GM19023 (cell line): ENCODE measurements around the gene TRIB2.

Experiments used
- ATAC-seq: cut with Tn5 transposase; IDR thresholded peaks from one replicate; pipeline ENCODE4 v1.9.1; 2021; ENCODE audit warnings: mild to moderate bottlenecking, moderate library complexity; ENCODE audit not compliant: unreplicated experiment

TRIB2 gene

DNA sequence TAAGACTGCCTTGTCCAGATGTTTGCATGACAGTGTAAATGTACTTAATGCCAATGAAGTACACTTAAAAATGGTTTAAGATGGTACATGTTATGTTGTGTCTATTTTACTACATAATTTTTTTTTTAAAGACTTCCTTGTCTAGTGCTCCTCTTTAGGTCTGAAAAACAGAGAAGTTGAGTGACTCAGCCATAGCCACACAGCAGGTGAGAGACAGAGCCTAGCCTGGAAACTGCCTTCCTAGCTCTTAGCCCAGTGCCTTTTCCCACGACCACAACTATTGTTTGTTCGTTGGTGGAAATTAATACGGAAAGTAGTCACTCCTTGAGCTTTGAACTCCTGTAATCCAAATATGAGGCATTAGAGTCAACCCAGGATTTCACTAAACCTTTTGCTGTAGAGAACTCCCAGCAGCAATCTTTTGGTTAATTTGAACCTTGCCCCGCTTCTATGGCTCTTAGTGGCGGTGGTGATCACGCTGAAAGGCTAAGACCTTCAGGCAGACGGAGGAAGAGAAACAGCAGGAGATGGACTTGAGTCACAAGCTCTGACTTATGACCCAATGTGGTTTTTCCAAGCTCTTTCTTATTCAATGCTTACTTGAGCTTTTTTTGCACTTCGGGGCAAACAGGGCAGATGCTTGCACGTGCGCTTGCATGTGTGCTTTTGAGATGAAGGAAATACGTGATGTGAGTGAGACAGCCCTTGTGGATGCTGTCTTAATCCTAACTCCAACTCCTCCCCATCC lies 21.2 kb downstream of the TRIB2 start:
- ATAC-seq, result no peak

- ATAC-seq, result no peak
These were observed 23.1 kb downstream of the TRIB2 start for GRCh38 chr2:12739721-12740254.

- ATAC-seq, result no peak
These were observed 24.6 kb downstream of the TRIB2 start for GRCh38 chr2:12741380-12741779.

- no peak for ATAC-seq
These were observed 26.2 kb downstream of the TRIB2 start for GRCh38 chr2:12742891-12743290.

DNA sequence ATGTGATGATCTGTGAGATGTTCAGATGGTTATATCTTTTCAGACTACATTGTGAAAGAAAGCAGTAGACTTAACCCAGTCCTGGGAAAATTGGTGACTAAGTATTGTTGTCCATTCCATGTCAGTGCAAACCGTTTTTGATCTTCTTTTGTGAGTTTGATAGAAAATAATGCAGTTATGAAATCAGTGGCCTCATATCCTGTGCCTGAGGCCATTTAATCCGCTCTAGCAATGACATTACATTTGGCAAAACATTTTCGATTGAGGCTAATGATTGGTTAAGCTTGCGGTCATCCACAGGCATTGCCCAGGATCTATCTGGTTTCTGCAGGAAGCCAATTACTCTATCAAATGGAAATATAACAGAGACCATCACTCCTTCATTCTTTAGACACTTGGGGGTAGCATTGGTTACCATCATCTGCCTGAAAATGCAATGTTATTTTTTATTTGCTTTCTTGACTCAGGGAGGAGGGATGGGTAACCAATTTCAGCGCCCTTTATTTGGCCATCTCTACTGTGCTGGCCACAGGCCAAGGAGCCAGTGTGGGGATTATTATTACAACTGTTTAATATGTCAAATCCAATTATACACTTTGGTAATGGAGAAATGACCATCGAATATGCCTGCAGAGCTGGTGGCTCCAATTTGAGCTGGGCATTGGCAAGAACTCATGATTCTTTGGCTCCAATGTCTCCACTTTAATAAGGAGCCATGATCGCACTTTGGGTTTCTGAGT lies 33.6 kb downstream of the TRIB2 start:
- ATAC-seq, result no peak

DNA sequence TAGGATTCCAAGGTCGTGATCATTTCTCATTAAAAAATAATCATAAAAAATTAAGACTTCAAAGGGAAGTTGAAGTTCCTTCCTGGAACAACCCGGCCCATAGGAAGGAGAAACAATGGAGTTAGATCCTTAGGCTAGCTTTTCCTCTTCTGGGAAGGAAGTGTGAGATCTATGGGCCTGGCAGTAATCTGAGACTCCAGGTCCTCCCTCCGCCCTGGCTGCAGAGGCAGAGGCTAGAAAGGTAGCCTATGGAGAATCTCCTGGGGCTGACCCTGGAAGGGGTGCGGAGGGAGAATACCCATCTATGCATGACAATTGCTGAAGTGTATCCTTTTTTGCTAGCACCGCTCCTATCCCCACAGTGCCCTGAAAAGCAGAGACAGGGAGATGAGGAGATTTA lies 37.9 kb downstream of the TRIB2 start:
- ATAC-seq, result no peak

- no peak for ATAC-seq
These were observed 38.6 kb downstream of the TRIB2 start for GRCh38 chr2:12755384-12755783.

DNA sequence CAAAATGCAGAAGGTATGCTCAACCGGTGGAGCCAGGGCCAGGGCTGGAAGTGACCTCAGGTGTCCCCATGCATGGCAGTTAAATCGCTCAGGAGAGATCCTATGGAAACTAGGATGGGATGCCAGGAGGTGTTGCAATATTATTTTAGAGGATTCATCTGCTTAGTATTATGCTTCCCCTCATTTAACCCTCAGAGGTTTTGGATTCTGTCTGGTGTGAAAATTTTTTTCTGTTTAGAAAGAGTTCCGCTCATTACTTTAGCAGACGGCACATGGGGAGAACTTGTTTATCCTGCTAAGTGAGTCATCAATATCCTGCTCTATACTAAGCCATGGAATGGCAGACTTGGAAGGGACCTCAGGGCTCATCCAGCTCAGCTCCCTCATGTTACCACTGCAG lies 42.5 kb downstream of the TRIB2 start:
- ATAC-seq, result no peak

GRCh38 chr2:12761104-12761503 lies 44.4 kb downstream of the TRIB2 start:
- ATAC-seq, result no peak

DNA sequence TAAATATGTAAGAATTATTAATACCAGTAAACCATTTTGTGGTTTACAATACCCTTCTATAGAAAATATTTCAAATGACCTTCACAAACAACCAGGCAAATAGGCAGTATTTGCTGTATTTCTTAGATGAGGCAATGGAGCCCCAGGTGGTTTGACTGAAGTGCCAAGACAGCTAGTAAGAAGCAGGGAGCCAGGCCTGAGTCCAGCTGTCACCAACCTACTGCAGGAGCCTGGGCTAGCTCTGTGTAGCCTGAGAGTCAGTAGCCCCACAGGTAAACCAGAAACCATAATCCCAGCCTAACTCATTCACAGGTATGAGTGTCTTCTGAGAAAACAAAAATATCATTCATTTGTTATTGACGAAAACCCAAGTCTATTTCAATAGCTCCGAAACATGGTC lies 45.6 kb downstream of the TRIB2 start:
- ATAC-seq, result no peak

DNA sequence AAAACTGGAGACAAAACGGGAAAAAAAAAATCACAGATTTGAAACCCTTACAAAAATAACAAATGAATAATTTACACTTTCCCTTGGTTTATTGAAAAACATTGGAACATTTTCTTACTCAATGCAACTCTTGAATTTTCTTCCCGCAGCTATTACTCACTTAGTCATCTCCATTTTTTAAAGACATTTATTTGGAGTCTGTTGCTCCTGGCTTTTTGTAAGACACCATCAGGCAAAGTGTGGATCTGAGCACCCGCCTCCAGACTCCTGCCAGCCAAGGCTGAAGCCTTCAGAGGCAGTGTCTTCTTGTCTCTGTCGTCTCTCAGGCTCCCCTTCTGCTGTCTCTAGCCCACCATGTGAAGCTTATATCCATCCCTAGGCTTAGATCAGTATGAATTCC lies 46.2 kb downstream of the TRIB2 start:
- no peak for ATAC-seq

DNA sequence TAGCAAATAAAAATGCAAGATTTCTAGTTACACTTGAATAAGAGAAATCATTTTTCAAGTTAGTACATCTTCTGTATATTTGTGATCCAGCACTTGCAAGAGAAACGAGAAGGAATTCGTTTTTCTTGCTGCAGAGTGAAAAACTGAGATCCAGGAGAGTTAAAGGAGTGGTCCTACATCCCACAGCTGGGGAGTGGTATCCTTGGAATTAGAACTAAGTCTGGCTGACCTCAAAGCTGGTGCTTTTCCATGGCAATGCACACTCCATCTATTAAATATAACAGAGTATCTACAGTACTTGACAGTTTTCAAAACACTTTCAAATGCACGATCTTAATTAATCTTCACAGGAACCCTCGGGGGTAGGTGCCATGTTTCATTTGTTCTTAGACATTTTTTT lies 46.8 kb downstream of the TRIB2 start:
- no peak for ATAC-seq

DNA sequence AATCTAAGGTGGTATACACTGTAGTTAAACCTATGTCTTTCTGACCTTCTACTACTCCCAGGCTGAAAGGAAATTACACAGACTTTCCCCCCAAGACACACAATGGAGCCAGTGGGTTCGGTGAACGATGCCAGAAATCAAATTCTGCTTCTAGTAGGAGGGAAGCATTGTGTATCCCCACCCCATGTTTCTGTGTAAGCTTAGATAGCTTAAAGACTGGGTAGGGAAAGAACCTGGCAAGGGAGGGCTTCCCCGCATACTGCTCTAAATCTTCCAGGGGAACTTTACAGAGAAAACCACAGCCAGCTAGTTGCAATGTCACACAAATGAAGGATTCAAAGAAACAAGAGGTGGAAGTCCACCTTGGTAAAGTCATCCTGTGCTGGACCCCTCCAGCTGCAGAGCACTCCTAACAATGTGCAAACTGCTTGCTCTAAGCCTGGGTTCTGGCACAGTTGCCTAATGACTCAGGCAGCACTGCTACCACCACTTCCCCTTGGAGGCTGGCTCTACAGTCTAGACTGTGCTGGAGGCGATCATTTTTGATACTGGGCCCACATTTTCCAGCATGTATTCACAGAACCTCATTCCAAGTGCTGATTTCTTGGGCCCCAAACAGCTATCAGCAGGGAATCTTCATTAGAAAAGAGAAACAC lies 47.5 kb downstream of the TRIB2 start:
- ATAC-seq, result no peak

DNA sequence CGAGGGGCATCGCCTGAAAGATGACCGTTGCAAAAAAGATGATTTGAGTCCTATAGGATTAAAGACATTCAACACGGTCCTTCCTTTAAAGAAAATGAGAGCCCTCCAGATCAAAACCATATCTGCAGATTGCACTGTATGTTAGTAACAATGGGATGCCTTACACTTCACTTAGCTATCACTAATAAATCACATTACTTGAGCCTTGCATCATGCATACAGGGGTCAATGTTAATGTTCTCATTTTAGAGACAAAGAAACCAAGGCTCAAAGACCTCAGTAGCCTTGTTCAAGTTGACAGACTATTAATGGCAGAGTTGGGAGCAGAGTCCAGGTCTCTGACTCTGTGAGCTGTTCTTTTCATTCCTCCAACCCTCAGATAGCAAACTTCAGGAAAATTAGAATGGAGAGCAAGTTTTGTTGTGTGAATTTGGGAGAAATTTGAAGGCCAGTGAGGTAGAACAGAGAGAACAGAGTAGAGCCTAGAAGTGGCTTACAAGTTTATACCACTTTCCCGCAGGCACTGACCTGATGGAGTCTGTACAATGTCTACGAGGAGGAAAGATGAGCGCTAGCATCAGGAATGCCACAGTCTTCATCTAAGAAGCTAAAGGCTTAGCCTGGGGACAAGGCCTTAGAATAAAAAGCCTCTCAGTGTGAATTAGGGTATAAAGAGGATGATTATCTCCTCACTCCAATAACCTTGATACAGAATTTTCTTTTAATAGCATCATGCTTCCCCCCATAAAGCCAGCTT lies 48.3 kb downstream of the TRIB2 start:
- ATAC-seq, result no peak

DNA sequence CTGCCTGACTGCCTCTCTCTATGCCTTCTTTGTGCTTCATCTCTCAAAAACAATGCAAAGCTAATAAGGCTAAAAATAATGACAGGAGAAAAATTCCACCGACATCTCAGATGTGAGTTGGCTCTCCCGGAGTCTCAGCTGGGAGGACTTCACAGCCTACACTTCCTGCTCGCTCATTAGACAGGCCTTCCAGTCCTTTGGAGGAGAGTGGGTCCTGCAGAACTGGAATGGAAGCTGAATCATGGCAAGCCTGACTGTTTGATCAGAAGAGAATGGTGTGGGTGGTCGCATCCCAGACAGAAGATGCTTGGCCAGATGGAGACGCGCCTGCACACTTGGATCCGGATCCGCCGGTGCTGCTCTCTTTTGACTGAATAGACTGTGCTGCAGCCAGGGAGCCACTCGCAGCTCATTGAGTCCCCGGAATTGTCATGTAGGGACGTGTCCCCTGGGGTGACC lies 49.7 kb downstream of the TRIB2 start:
- ATAC-seq, result no peak

- no peak for ATAC-seq
These were observed 50.8 kb downstream of the TRIB2 start for GRCh38 chr2:12767541-12767940.

GRCh38 chr2:12767996-12768624 lies 51.4 kb downstream of the TRIB2 start:
- ATAC-seq, result no peak

- no peak for ATAC-seq
These were observed 52.9 kb downstream of the TRIB2 start for GRCh38 chr2:12769492-12770105.

- ATAC-seq, result no peak
These were observed 53.7 kb downstream of the TRIB2 start for GRCh38 chr2:12770300-12770968.
